ENCODE measurements around the gene CAMSAP1. TPM values are rescaled to one million over a fixed set of nuclear protein-coding genes. Genes with fewer than 3 reads are reported as not detected.

The CAMSAP1 gene
- total and polyA plus RNA-seq, 9 of the 15 experiments (the other 6 are each of a cell fraction or from before 2014, with no cell fraction given), result 1.5 to 28.8 (median 14.3) TPM

- TF ChIP-seq HMBOX1 (IDR thresholded peaks at IDR 0.05), result peak; percentile 81; the same call in 1 of the 2 replicates
- TF ChIP-seq SREBF1 (IDR thresholded peaks at IDR 0.05; ENCODE audit: borderline replicate concordance, low read depth, low read length), result no peak
- peak; percentile 23; the same call in 1 of the 2 replicates for TF ChIP-seq C11orf30 (IDR thresholded peaks at IDR 0.05; ENCODE audit: low read depth)
- no peak for TF ChIP-seq ZNF263 (CRISPR knock-in tag; IDR thresholded peaks at IDR 0.05; ENCODE audit: borderline replicate concordance)
- TF ChIP-seq L3MBTL2 (IDR thresholded peaks at IDR 0.05), result 0 out of 2 replicates have a peak, but pooled peaks have one; percentile 43
- peak; percentile 45; the same call in 1 of the 2 replicates for TF ChIP-seq CTBP1 (IDR thresholded peaks at IDR 0.05; ENCODE audit: borderline replicate concordance)
- no peak for TF ChIP-seq XRCC3 (IDR thresholded peaks at IDR 0.05)
- TF ChIP-seq CREB3L1 (IDR thresholded peaks at IDR 0.05; ENCODE audit: borderline replicate concordance, low read depth), result no peak
- peak; percentile 30; the same call in 1 of the 2 replicates for TF ChIP-seq ARID4B (CRISPR knock-in tag; IDR thresholded peaks at IDR 0.05)
- no peak for TF ChIP-seq SUPT5H (IDR thresholded peaks at IDR 0.05)
- TF ChIP-seq TEAD4 (IDR thresholded peaks at IDR 0.05; ENCODE audit: low read length), result 0 out of 2 replicates have a peak, but pooled peaks have one; percentile 5
- no peak for TF ChIP-seq TEAD4 (CRISPR knock-in tag; IDR thresholded peaks at IDR 0.05; ENCODE audit: borderline replicate concordance)
- no peak for TF ChIP-seq CCNT2 (IDR thresholded peaks at IDR 0.05; ENCODE audit: borderline replicate concordance, extremely low read depth, insufficient read length, low read depth, low read length)
- no peak for TF ChIP-seq ZC3H4 (CRISPR knock-in tag; IDR thresholded peaks at IDR 0.05; ENCODE audit: borderline replicate concordance)
- no peak for TF ChIP-seq HBP1 (CRISPR knock-in tag; IDR thresholded peaks at IDR 0.05)
- TF ChIP-seq TFAM (CRISPR knock-in tag; conservative IDR thresholded peaks at IDR 0.05), result no peak
Observed at GRCh38 chr9:135906291-135907005, 898 bp downstream of the CAMSAP1 start (continued).
